HFF-Myc (cell line): Measurements from ENCODE around the gene GINS2.

Experiments used
- DNase-seq: peaks from one replicate; pipeline ENCODE4 v3.0.0-alpha.2; 2011; ENCODE audit warnings: low read depth; ENCODE audit errors: extremely low read depth
- H3K4me3 ChIP-seq: replicated peaks from 2 replicates; pipeline ENCODE4 v1.5.1; 2011; ENCODE audit warnings: low read depth, mild to moderate bottlenecking, control low read depth, low read length
- CTCF ChIP-seq: IDR thresholded peaks from 2 replicates; pipeline ENCODE4 v1.5.1; 2012; ENCODE audit warnings: mild to moderate bottlenecking, low read depth, low read length, control low read depth; ENCODE audit errors: missing control alignments

GINS2 gene

DNA sequence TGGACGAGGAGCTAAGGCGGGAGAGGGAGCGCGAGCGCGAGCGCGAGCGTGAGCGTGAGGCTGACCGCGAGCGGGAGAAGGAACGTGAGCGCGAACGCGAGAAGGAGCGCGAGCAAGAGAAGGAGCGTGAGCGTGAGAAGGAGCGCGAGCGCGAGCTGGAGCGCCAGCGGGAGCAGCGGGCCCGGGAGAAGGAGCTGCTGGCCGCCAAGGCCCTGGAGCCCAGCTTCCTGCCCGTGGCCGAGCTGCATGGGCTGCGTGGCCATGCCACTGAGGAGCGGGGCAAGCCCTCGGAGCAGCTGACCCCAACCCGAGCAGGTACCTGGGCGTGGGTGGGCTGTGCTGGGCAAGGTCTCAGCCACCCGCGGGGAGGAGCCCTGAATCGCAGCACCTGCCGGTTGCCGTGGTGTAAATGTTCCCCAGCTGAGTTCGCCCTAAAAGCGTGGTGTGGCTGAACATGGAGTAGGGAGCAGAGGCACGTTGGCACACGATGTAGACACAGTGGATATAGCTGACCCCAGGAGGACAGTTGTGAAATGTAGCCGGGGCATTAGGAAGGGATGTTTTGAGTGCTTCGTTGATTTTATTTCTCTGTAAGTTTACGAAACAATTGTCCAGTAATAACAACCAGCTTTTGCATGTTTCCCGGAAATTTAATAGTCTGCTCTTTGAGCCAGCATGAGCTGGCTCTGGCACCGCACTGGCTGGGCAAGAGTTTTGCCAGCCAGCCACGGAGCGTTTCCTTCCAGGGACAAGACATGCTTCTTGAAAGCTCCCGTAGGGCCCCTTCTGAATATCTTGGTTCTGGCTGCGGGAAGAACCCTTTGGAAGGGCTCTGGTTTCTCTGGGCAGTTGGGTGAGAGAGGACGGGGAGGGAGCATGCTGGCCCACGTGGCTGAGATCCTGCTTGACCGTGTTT, 32.1 kb downstream of the GINS2 start:
- TF ChIP-seq CTCF, result no peak
- no peak for DNase-seq
- no peak overlapping the region for H3K4me3 ChIP-seq

DNA sequence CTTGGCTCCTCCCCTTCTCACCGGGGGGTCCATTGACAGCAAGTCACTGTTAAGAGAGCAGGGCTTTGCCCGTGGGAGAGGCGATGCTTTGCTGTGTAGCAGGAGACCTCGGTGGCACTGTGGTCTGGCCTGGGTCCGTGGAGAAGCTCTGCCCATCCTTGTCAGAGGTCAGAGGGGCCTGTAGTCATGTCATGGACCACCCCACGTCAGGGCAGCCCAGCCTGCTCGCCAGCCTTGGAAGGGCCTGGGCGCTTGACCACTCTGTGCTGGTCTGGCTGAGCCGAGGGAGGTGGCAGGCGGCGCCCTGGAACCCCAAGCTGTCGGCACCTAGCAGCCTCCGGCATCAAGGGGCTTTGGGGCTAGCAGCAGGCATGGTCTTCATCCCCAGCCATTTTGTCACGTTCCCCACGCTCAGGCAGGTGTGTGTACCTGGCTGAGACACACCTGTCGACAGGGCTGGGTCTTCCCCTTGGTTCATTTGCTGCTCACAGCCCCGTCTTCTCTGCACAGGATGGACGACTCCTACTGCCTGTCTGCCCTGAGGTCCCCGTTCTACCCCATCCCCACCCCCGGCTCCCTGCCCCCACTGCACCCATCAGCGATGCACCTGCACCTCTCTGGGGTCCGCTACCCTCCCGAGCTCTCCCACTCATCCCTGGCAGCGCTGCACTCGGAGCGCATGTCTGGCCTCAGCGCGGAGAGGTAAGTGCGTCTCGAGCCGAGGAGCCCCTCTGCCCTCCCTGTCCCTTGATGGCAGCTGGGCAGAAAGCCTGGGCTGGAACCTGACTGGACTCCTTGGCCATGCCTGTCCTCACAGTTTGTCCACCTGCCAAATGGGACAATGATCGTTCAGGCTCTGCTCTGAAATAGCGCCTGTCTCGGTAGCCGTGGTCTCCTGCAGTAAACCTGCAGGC, 33.3 kb downstream of the GINS2 start:
- TF ChIP-seq CTCF, result no peak
- no peak overlapping the region for H3K4me3 ChIP-seq
- no peak for DNase-seq

DNA sequence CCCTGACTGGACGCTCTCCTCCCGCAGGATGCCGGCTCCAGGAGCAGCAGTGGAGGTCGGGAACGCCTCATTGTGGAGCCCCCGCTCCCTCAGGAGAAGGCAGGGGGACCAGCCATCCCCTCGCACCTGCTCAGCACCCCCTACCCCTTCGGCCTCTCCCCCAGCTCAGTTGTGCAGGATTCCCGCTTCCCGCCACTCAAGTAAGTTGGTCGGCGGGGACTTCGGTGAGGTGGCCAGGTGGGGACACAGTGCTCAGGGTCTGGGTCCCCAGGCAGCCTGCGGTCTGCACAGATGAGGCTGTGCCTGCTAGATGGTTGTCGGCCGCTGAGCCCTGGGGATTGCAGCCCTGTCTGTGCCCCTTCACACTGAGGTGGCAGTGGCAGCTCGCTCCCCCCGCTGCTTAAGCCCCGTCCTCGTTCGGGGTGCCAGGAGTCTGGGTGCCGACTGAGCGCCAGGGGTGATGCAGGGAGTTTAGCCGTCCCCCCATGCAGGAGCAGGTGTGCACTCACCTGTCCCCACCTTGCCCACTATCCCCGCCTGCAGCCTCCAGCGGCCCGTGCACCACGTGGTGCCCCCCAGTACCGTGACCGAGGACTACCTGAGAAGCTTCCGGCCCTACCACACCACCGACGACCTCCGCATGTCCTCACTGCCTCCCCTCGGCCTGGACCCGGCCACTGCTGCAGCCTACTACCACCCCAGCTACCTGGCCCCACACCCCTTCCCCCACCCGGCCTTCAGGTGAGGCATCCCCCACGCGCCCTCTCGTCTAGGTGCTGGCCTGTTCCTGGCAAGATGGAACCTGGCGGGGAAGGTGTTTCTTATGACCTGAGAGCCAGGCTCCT, 34.3 kb downstream of the GINS2 start:
- TF ChIP-seq CTCF, result no peak
- H3K4me3 ChIP-seq, result no peak overlapping the region
- DNase-seq, result no peak

DNA sequence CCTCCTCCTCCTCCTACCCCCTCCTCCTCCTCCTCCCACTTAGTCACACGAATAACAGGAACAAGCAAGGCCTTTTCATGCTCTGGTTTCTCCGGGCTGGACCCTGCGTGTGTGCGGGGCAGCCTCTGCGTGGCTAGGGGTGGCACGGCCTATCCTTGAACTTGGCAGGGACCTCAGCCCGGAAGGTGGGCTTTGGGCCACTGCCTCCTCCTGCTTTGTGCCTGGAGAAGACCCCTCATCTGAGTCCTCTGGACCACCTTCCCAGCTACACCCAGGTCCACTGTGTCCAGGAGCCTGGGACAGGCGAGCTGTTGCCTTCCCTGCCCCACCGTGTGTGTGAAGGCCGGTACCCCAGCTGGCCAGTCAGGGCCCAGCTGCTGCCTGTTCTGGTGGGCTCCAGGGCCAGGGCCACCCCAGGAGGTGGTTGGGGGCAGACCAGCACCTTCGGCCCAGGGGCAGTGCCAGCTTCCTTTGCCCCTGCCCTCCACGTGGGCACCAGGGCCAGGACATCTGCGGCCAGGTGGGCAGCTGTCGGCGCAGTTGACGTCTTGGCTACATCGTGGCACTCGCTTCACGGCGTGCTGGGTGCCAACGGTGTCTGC, 35.4 kb downstream of the GINS2 start:
- no peak for TF ChIP-seq CTCF
- H3K4me3 ChIP-seq, result no peak overlapping the region

DNA sequence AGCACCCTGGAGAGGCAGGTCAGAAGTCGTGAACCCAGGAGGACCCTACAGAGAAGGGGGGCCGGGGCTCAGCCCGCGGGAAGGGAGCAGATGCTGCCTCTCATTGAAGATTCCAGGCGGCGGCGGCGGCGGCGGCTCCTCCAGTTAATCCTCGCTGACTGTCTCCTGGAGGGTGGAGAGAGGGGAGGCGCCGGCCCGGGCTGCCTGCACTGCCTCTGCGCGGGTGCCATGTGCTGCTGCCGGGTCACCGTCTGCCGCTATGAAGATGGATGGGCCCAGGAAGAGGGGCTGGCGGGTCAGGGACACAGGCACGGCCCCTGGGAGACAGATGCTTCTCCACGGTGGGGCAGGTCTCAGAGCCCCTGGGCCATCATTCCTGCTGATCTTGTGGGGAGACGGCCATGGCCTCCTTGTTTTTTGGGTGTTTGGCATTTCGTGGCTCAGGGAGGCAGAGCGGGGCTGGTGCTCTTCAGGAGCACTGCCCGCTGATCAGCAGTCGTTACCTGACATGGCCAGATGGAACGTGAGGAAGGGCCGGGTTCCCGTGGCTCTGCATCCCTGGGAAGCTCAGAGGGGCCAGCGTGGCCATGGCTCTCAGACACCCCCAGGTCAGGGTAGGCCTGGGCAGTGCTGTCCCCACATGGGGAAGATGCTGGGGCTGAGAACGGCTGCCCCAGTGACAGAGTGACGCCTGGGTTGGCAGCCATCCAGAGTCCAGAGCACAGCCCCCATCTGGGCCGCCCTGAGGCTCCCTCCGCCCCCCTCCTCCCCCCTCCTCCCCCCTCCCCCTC, 36.1 kb downstream of the GINS2 start:
- TF ChIP-seq CTCF, result no peak
- DNase-seq, result no peak
- H3K4me3 ChIP-seq, result no peak overlapping the region

More for the DNA sequence above, 35.4 kb downstream of the GINS2 start:
- DNase-seq, result no peak
